HG03342 (cell line): ENCODE results near the gene CCNI2.
"Not testable (repeated sequence)": the region's sequence is repeated elsewhere in the genome, so short reads cannot be mapped to it uniquely, and the experiment has no call there.

Source experiments
- ATAC-seq: cut with Tn5 transposase; IDR thresholded peaks from one replicate; pipeline ENCODE4 v1.9.1; 2021; ENCODE audit warnings: mild to moderate bottlenecking, moderate library complexity; ENCODE audit not compliant: unreplicated experiment

CCNI2 gene

GRCh38 chr5:132779961-132780360 is 32.7 kb downstream of the CCNI2 start:
- ATAC-seq: no peak

GRCh38 chr5:132780577-132780976 is 33.4 kb downstream of the CCNI2 start:
- no peak for ATAC-seq

GRCh38 chr5:132781029-132781428 is 33.8 kb downstream of the CCNI2 start:
- no peak for ATAC-seq

- ATAC-seq: no peak
Observed at GRCh38 chr5:132782101-132782500, 34.9 kb downstream of the CCNI2 start.

GRCh38 chr5:132785365-132785764 is 38.1 kb downstream of the CCNI2 start:
- ATAC-seq: no peak

GRCh38 chr5:132785864-132786263 is 38.6 kb downstream of the CCNI2 start:
- ATAC-seq: no peak

- no peak for ATAC-seq
Observed at GRCh38 chr5:132787076-132787475, 39.9 kb downstream of the CCNI2 start.

- no peak for ATAC-seq
Observed at GRCh38 chr5:132788508-132788907, 41.3 kb downstream of the CCNI2 start.

GRCh38 chr5:132788990-132789886 is 42.0 kb downstream of the CCNI2 start:
- no peak for ATAC-seq

- ATAC-seq: no peak
Observed at GRCh38 chr5:132790201-132790865, 43.1 kb downstream of the CCNI2 start.

GRCh38 chr5:132791026-132791425 is 43.8 kb downstream of the CCNI2 start:
- ATAC-seq: no peak

GRCh38 chr5:132797651-132798050 is 50.4 kb downstream of the CCNI2 start:
- no peak for ATAC-seq

- ATAC-seq: no peak
Observed at GRCh38 chr5:132799392-132799791, 52.2 kb downstream of the CCNI2 start.

- ATAC-seq: no peak
Observed at GRCh38 chr5:132800545-132800944, 53.3 kb downstream of the CCNI2 start.

- ATAC-seq: no peak
Observed at GRCh38 chr5:132802044-132802684, 54.9 kb downstream of the CCNI2 start.

- ATAC-seq: not testable (repeated sequence)
Observed at GRCh38 chr5:132802685-132803066, 55.5 kb downstream of the CCNI2 start.
